GM21528 (cell line): ENCODE measurements around the gene TMEM167A.
A peak's percentile ranks its signal among the peaks of the same experiment; 100 is the strongest.

Experiments
- ATAC-seq: cut with Tn5 transposase; IDR thresholded peaks from one replicate; pipeline ENCODE4 v1.9.1; 2021; ENCODE audit warnings: mild to moderate bottlenecking, moderate library complexity; ENCODE audit not compliant: unreplicated experiment, low FRiP score

TMEM167A gene

GRCh38 chr5:83076742-83077661 is at the start of gene TMEM167A, which contains the start of gene XRCC4:
Gene TMEM167A (minus strand): TSS chr5:83077394. CDS start chr5:83077323, 71 bp downstream.
Gene XRCC4 (plus strand): TSS chr5:83077547. CDS start chr5:83104920, 27,373 bp downstream.
- ATAC-seq: peak; percentile 99

GRCh38 chr5:83126501-83126900 is 49.3 kb upstream of the TMEM167A start:
- no peak for ATAC-seq

- ATAC-seq: no peak
Measured at GRCh38 chr5:83125560-83125959, 48.4 kb upstream of the TMEM167A start.

- ATAC-seq: no peak
Measured at GRCh38 chr5:83124593-83124992, 47.4 kb upstream of the TMEM167A start.

- ATAC-seq: no peak
Measured at GRCh38 chr5:83118976-83119375, 41.8 kb upstream of the TMEM167A start.

GRCh38 chr5:83118471-83118870 is 41.3 kb upstream of the TMEM167A start:
- no peak for ATAC-seq

- ATAC-seq: no peak
Measured at GRCh38 chr5:83115816-83116215, 38.6 kb upstream of the TMEM167A start.

- no peak for ATAC-seq
Measured at GRCh38 chr5:83109380-83109779, 32.2 kb upstream of the TMEM167A start.

GRCh38 chr5:83107692-83108420 is 30.7 kb upstream of the TMEM167A start:
- no peak for ATAC-seq

- no peak for ATAC-seq
Measured at GRCh38 chr5:83104021-83104420, 26.8 kb upstream of the TMEM167A start.

- no peak for ATAC-seq
Measured at GRCh38 chr5:83102364-83102980, 25.3 kb upstream of the TMEM167A start.

- no peak for ATAC-seq
Measured at GRCh38 chr5:83101514-83101913, 24.3 kb upstream of the TMEM167A start.

GRCh38 chr5:83099445-83099844 is 22.3 kb upstream of the TMEM167A start:
- ATAC-seq: no peak

- ATAC-seq: no peak
Measured at GRCh38 chr5:83099001-83099400, 21.8 kb upstream of the TMEM167A start.

- no peak for ATAC-seq
Measured at GRCh38 chr5:83097689-83098231, 20.6 kb upstream of the TMEM167A start.

GRCh38 chr5:83096660-83097339 is 19.6 kb upstream of the TMEM167A start:
- ATAC-seq: no peak

GRCh38 chr5:83095957-83096539 is 18.9 kb upstream of the TMEM167A start:
- no peak for ATAC-seq

- no peak for ATAC-seq
Measured at GRCh38 chr5:83095163-83095956, 18.2 kb upstream of the TMEM167A start.

- ATAC-seq: no peak
Measured at GRCh38 chr5:83093692-83094091, 16.5 kb upstream of the TMEM167A start.
